Spleen (tissue), 7 donors: Measurements from ENCODE around the gene ZNF3.

Source experiments
- CTCF ChIP-seq, 11 experiments: fragments of 200-600 bp in 7 of 11; fragments of 450-650 bp in 4 of 11; sonication (generic) in 4 of 11; IDR thresholded peaks in 8 of 11; conservative IDR thresholded peaks in 3 of 11; 1 replicate in 7 of 11; 2 replicates in 4 of 11; pipeline versions ENCODE4 v1.4.0 to v1.8.0; 2016 to 2021; ENCODE audit warnings: antibody characterized with exemption in 11 of 11, inconsistent platforms in 4 of 11, mild to moderate bottlenecking in 1 of 11
- POLR2AphosphoS5 ChIP-seq, 3 donors: sonication (generic); formaldehyde crosslinking; IDR thresholded peaks; one replicate each; pipeline ENCODE4 v1.5.1; 2017; ENCODE audit warnings: antibody characterized with exemption in 3 of 3
- donor health status: DM: no; HTN: no; CAD: no; lungs with moderate emphysema.
- donor health status: DM: no; HTN: no; CAD: no.
- donor health status: DM: no; HTN: no; CAD: no.

- TF ChIP-seq CTCF (IDR thresholded peaks at IDR 0.05 in 8 of 11, conservative IDR thresholded peaks at IDR 0.05 in 3 of 11) = no peak
- TF ChIP-seq POLR2AphosphoS5 (IDR thresholded peaks at IDR 0.05) = no peak
Measured at GRCh38 chr7:100088095-100088620, 6.6 kb upstream of the ZNF3 start.
